Stomach smooth muscle (tissue), 2 donors: ENCODE results near the gene SLC29A1.

Experiments
- H3K27ac ChIP-seq: one replicate; pipeline ENCODE4 v1.7.0; 2013; ENCODE audit warnings: mild to moderate bottlenecking, low read length, inconsistent platforms
- H3K27me3 ChIP-seq, 2 donors: one replicate each; pipeline ENCODE4 v1.7.0; 2013; ENCODE audit warnings: low read length in 2 of 2; ENCODE audit not compliant: insufficient read depth in 2 of 2, control insufficient read depth in 1 of 2
- H3K36me3 ChIP-seq, 2 donors: one replicate each; pipeline ENCODE4 v1.7.0; 2013; ENCODE audit warnings: low read length in 2 of 2; ENCODE audit not compliant: control insufficient read depth in 2 of 2, insufficient read depth in 2 of 2
- H3K4me1 ChIP-seq: one replicate; pipeline ENCODE4 v1.7.0; 2013; ENCODE audit warnings: low read length; ENCODE audit not compliant: control insufficient read depth, insufficient read depth
- H3K4me3 ChIP-seq, 2 donors: one replicate each; pipeline ENCODE4 v1.7.0; 2013; ENCODE audit warnings: low read length in 2 of 2
- H3K9ac ChIP-seq, 2 donors: one replicate each; pipeline ENCODE4 v1.7.0; 2013; ENCODE audit warnings: low read length in 2 of 2, mild to moderate bottlenecking in 1 of 2
- H3K9me3 ChIP-seq, 2 donors: one replicate each; pipeline ENCODE4 v1.7.0; 2013; ENCODE audit warnings: low read length in 2 of 2; ENCODE audit not compliant: control insufficient read depth in 2 of 2
- donor health status: healthy.
- donor health status: Pancreatic carcinoma.

The SLC29A1 gene

DNA sequence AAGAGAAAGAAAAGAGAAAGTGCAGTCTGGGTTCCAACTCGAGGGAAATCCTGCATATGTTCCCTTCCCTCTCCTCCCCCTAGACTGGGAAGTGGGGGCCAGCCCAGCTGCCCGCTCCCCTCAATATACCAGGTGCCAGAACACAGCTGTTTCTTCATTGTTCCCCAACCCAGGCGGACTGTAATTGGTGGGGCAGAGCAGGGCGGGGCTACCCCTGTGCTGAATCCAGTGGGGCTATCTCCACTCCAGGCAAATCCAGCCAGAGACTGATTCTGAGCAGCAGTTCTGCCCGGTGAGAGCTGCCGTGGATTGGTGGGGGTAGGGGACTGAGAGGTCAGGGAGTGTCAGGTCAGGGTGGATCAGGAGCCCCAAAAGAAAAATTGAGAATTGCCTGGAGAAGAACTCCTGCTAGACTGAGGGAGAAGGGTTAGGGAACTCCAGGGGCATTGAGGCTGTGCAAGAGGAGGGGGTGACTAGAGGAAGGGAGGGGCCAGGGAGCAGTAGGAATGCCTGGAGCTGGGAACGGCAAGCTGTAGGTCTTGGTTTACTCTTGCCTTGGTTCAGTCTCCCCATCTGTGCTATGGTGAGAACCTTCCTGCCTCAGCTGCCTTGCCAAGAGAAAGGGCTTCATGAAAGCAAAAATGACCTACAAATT is 6.6 kb upstream of the SLC29A1 start, which contains the start of gene MYMX:
Gene MYMX, plus strand, starts transcription at position 250 of the 655 bp plus-strand sequence. CDS start 546 bp downstream, outside the sequence.
- Histone ChIP-seq H3K9me3 (no peaks in the 10 kb centered on the region), H3K27ac (peak within 1 kb of the TSS; percentile 96), H3K36me3 (no peaks in the 10 kb centered on the region), H3K9ac (peak within 1 kb of the TSS in 1 of 2 donors; percentile 29), H3K4me3 (peak within 1 kb of the TSS; percentile 52 to 65), H3K4me1 (peaks cover 43% of the 10 kb centered on the region), H3K27me3 (no peaks in the 10 kb centered on the region)

DNA sequence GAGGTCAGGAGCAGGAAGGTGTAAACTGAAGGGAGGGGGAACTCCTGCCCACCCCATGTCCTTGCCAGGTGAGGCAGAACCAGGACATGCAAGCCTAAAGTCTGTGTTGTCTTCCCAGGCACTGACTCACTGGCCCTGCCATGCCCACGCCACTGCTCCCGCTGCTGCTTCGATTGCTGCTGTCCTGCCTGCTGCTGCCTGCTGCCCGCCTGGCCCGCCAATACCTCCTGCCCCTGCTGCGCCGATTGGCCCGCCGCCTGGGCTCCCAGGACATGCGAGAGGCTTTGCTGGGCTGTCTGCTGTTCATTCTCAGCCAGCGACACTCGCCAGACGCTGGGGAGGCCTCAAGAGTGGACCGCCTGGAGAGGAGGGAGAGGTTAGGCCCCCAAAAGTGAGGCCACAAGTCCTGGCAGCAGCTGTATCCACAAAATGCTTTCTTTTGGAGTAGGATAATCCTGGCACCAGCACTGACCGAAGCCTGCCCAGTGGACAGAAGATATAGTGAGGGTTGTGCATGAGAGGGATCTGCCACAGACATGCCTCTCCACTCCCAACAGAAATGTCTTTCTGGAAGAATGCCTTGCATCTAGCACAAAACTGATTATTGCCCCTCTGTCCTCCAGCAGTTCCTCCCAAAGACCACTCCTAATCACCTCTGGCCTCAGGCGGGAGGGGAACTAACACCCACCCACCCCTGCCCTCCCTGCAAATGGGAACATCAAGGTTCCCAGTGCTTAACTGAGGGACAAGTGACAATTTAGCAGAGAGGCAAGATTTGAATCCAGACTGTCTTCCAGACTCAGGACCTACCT is 5.9 kb upstream of the SLC29A1 start:
- H3K4me1 ChIP-seq = peaks cover 50% of the 10 kb centered on the region

DNA sequence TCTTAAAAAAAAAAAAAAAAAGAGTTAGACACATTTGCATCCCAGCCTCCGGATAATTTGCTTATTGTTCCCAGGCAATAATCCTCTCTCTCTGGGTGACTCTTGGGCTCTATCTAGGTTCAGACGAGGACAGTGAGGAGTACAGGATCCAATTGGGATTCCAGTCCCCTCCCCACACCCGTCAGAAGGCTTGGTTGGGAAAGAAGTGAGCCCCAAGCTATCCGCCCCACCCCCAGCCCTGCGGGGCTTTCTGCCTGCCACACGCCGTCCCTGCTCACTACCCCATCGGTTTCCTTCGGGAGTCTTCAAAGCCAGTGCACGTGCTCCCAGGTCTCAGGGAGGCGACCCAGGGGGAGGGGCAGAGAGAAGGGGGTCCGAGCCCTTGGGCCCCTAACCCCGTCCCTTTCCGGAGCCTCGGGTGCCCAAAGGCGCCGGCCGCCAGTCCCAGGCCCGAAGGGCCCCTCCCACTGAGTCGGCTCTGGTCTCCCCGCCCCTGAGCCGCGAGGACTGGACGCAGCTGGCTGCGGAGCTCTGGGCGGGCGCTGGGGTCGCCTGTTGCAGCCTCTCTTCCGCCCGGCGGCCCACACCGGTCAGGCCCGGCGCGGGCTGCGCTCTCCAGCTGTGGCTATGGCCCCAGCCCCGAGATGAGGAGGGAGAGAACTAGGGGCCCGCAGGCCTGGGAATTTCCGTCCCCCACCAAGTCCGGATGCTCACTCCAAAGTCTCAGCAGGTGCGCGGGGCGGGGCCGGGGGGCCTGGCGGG is 4.2 kb upstream of the SLC29A1 start:
- H3K4me3 ChIP-seq = peak overlapping the region; percentile 66 to 78
- H3K36me3 ChIP-seq = no peaks in the 10 kb centered on the region
- H3K27ac ChIP-seq = peak overlapping the region; percentile 96
- H3K9ac ChIP-seq = peak overlapping the region; percentile 66 to 67
- H3K27me3 ChIP-seq = no peaks in the 10 kb centered on the region
- H3K9me3 ChIP-seq = no peaks in the 10 kb centered on the region
- peaks cover 60% of the 10 kb centered on the region for H3K4me1 ChIP-seq

More for the DNA sequence above, 5.9 kb upstream of the SLC29A1 start:
- H3K4me3 ChIP-seq = peak overlapping the region; percentile 52 to 65
- H3K27ac ChIP-seq = peak overlapping the region; percentile 96
- no peaks in the 10 kb centered on the region for H3K36me3 ChIP-seq
- H3K27me3 ChIP-seq = no peaks in the 10 kb centered on the region
- no peaks in the 10 kb centered on the region for H3K9me3 ChIP-seq
- peak overlapping the region in 1 of 2 donors; percentile 47 for H3K9ac ChIP-seq

DNA sequence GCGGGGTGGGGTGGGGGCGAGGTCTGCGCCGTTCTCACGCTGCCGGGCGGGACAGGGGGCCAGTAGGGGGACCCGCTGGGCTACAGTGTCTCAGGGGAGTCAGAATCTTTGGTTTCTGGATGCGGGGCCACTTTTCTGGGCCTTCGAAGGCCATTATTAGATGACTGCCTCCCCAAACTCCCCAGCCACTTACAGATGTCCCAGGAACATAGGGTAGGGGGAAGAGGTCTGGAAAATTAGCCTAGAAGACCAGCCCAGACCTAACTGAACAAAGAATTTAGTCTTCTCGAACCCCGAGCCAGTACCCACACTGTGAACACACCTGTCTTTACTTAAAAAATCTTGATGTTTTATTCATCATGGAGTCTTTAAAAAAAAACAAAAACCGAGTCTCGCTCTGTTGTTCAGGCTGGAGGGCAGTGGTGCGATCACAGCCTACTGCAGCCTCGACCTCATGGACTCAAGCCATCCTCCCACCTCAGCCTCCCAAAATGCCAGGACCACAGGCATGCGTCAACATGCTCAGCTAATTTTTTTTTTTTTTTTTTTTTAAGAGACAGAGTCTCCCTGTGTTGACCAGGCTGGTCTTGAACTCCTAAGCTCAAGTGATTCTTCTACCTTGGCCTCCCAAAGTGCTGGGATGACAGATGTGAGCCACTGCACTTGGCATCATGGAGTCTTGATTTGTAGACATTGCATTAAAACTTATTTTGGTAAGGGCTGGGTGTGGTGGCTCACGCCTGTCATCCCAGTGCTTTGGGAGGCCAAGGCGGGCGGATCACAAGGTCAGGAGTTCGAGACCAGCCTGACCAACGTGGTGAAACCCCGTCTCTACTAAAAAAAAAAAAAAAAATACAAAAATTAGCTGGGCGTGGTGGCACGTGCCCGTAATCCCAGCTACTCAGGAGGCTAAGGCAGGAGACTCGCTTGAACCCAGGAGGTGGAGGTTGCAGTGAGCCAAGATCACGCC is 3.3 kb upstream of the SLC29A1 start:
- Histone ChIP-seq H3K27me3 (no peaks in the 10 kb centered on the region), H3K9ac (peak overlapping the region; percentile 79 to 91), H3K4me1 (peaks cover 67% of the 10 kb centered on the region)

DNA sequence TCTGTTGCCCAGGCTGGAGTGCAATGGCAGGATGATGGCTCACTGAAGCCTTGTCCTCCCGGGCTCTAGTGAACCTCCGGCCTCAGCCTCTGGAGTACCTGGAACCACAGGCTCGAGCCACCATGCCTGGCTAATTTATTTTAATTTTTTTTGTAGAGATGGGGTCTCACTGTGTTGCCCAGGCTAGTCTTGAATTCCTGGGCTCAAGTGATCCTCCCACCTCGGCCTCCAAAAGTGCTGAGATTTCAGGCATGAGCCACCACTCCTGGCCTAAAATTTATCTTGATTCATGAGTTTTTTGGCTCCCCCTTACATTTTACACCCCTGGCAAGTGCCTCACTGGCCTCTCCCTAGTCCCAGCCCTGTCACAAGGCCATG is 2.5 kb upstream of the SLC29A1 start:
- Histone ChIP-seq H3K4me1 (peaks cover 72% of the 10 kb centered on the region), H3K9ac (peak overlapping the region; percentile 58 to 75)

More for the DNA sequence above, 3.3 kb upstream of the SLC29A1 start:
- H3K4me3 ChIP-seq = peak overlapping the region; percentile 58 to 78
- peak overlapping the region; percentile 96 for H3K27ac ChIP-seq
- H3K36me3 ChIP-seq = no peaks in the 10 kb centered on the region
- H3K9me3 ChIP-seq = no peaks in the 10 kb centered on the region

DNA sequence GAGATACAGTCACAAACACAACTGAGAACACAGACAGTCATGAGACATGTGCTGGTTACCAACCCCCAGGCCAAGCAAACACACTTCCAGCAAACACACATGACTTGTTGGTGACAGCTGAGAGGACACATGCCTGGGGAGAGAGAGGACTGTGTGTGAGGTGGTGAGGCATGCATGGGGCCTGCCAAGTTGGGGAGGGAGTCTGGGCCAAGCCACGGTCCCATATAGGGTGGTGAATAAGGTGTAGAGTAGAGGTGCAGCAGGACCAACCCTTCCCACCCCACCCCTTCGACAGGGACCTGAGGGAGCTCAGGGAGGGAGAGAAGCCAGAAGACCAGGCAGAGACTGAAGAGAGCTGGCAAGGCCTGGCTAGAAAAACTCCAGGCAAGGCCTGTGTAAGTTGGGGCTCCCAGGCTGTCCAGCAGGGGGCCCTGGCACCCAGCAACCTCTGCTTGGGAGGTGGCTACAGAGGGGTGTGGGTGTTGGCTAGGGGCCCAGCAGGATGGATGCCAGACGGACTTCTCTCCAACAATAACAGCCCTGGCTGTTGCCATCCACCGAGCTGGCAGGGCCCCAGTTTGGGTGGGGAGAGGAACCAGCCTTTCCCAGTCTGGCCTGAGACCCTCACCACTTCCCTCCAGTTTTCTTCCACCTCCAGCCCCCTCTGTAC is 2.0 kb upstream of the SLC29A1 start:
- H3K27me3 ChIP-seq = no peaks in the 10 kb centered on the region
- H3K4me1 ChIP-seq = peaks cover 73% of the 10 kb centered on the region
- peak overlapping the region; percentile 66 to 83 for H3K4me3 ChIP-seq
- H3K36me3 ChIP-seq = no peaks in the 10 kb centered on the region
- H3K9me3 ChIP-seq = no peaks in the 10 kb centered on the region
- peak overlapping the region; percentile 66 to 75 for H3K9ac ChIP-seq
- peak overlapping the region; percentile 96 for H3K27ac ChIP-seq

More for the DNA sequence above, 2.5 kb upstream of the SLC29A1 start:
- Histone ChIP-seq H3K27me3 (no peaks in the 10 kb centered on the region), H3K9me3 (no peaks in the 10 kb centered on the region), H3K4me3 (peak overlapping the region; percentile 46 to 83), H3K36me3 (no peaks in the 10 kb centered on the region), H3K27ac (peak overlapping the region; percentile 96)

DNA sequence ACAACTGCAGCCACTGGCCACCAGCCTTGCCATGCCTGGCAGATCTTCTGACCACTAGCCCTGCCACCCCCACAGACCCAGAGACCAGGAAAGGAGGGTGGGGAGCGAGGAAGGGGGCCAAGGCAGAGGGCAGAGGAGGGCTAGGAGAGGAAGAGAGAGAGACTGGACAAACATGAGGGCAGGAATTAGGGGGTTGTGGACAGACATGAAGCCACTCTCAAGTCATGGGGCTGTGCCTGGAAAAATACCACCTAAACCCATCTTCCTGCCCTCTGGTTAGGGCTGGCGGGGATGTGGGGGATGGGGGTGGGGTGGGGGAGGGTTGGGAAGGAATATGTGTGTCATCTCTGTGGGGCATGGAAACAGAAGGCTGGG is 1.4 kb upstream of the SLC29A1 start:
- peak overlapping the region; percentile 66 to 83 for H3K4me3 ChIP-seq
- H3K4me1 ChIP-seq = peaks cover 73% of the 10 kb centered on the region

DNA sequence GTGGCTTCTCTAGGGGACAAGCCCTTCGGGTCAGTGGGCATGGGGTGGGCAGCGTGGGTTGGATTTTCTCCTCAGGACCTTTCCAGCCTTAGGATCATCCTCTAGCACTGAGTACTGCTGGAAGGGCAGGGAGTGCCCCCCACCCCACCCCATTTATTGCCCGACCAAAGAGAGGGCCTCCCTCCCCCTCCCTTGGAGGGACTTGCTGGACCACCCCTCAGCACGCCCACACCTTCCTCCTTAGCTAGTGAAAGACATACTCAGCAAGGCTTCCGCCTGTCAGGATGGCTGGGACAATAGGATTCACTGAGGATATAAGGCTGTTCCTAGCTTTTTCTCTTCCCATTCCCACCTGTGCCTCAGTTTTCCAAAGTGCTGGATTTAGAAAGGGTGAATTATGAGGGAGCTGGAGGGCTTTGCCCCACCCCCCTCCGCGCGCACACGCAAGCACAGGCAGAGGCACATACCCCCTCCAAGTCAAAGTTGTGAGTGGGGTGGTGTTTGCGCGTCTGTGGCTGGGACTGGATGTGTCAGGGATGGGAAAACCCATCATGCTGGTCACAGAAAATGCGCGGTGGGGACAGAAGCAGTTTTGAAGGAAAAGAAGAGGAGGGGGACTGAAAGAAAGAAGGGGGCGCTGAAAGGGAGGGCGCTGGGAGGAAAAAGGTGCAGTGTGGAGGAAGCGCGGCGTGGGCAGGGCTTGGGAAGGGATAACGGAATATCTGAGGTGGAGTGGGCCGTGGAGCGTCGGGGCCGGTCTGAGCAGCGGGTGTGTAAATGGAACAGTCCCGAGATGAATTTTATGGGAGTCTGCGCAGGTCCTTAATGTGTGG is 693 bp upstream of the SLC29A1 start:
- H3K36me3 ChIP-seq = no peaks in the 10 kb centered on the region
- H3K4me3 ChIP-seq = peak overlapping the region; percentile 66 to 83
- peak overlapping the region; percentile 71 to 75 for H3K9ac ChIP-seq
- H3K4me1 ChIP-seq = peaks cover 73% of the 10 kb centered on the region
- peak overlapping the region; percentile 94 for H3K27ac ChIP-seq
- H3K27me3 ChIP-seq = no peaks in the 10 kb centered on the region
- H3K9me3 ChIP-seq = no peaks in the 10 kb centered on the region

More for the DNA sequence above, 1.4 kb upstream of the SLC29A1 start:
- Histone ChIP-seq H3K9ac (peak overlapping the region; percentile 66 to 75), H3K27ac (peak overlapping the region; percentile 96), H3K36me3 (no peaks in the 10 kb centered on the region), H3K27me3 (no peaks in the 10 kb centered on the region), H3K9me3 (no peaks in the 10 kb centered on the region)
